K562 treated with DMSO at 1 percent for 24 hours (cell line): Measurements from ENCODE around the gene NACAD. TPM values are rescaled to one million over a fixed set of nuclear protein-coding genes. Genes with fewer than 3 reads are reported as not detected.

ENCODE experiments used
- total RNA-seq: library from RNA; unstranded; fragments of 300-600 nt; gene quantifications from 2 replicates; pipeline ENCODE4 v1.2.3, GENCODE V29; 2022; ENCODE audit warnings: low read depth; ENCODE audit not compliant: insufficient read depth

The NACAD gene
- not detected in 2 replicates for total RNA-seq

GRCh38 chr7:45088821-45089340 lies at the start of gene NACAD:
NACAD (minus strand) TSS chr7:45088969; CDS start chr7:45088894, 75 bp downstream.

GRCh38 chr7:45111298-45112223 lies 22.8 kb upstream of the NACAD start, which contains the start of gene TBRG4:
TBRG4 (minus strand) TSS chr7:45111697; CDS start chr7:45109237, 2,460 bp downstream.

Other genes with a start within 250 kb of the NACAD start
- gene H2AZ2, start 240.9 kb downstream of the NACAD start, total RNA-seq = 330 and 363 TPM in 2 replicates
- 7.3 and 8.2 TPM in 2 replicates for gene PURB, start 203.4 kb downstream of the NACAD start, total RNA-seq
- gene MYO1G, start 110.0 kb downstream of the NACAD start, total RNA-seq = 0.24 TPM in 1 of 2 replicates, not detected in the other
- gene CCM2, start 88.8 kb downstream of the NACAD start, total RNA-seq = 45.9 and 50.2 TPM in 2 replicates
- gene TBRG4, start 22.7 kb upstream of the NACAD start, total RNA-seq = 114 and 115 TPM in 2 replicates
- gene RAMP3, start 68.8 kb upstream of the NACAD start, total RNA-seq = not detected in 2 replicates